Stomach (tissue), 4 donors: ENCODE measurements around the gene LDB3.
"Not testable (repeated sequence)": the region's sequence is repeated elsewhere in the genome, so short reads cannot be mapped to it uniquely, and the experiment has no call there.

Experiments
- POLR2A ChIP-seq, 4 donors: fragments of 450-650 bp; IDR thresholded peaks; one replicate each; pipeline ENCODE4 v1.6.1; 2016; ENCODE audit warnings: antibody characterized with exemption in 4 of 4, control low read depth in 2 of 4, mild to moderate bottlenecking in 1 of 4, moderate library complexity in 1 of 4
- POLR2AphosphoS5 ChIP-seq, 3 donors: sonication (generic); formaldehyde crosslinking; IDR thresholded peaks; one replicate each; pipeline ENCODE4 v1.6.1; 2016; ENCODE audit warnings: antibody characterized with exemption in 3 of 3
- TF ChIP-seq, protein P1 (sequence below), 7 experiments: fragments of 450-650 bp in 4 of 7; fragments of 200-600 bp in 3 of 7; sonication (generic) in 3 of 7; IDR thresholded peaks; one replicate each; pipeline ENCODE4 v1.5.1; 2016 to 2019; ENCODE audit warnings: antibody characterized with exemption in 7 of 7, control low read depth in 2 of 7, mild to moderate bottlenecking in 1 of 7

GRCh38 chr10:86735278-86735677, 67.0 kb downstream of the LDB3 start:
- TF ChIP-seq, protein P1, sequence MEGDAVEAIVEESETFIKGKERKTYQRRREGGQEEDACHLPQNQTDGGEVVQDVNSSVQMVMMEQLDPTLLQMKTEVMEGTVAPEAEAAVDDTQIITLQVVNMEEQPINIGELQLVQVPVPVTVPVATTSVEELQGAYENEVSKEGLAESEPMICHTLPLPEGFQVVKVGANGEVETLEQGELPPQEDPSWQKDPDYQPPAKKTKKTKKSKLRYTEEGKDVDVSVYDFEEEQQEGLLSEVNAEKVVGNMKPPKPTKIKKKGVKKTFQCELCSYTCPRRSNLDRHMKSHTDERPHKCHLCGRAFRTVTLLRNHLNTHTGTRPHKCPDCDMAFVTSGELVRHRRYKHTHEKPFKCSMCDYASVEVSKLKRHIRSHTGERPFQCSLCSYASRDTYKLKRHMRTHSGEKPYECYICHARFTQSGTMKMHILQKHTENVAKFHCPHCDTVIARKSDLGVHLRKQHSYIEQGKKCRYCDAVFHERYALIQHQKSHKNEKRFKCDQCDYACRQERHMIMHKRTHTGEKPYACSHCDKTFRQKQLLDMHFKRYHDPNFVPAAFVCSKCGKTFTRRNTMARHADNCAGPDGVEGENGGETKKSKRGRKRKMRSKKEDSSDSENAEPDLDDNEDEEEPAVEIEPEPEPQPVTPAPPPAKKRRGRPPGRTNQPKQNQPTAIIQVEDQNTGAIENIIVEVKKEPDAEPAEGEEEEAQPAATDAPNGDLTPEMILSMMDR (IDR thresholded peaks at IDR 0.05) = not testable (repeated sequence)
- not testable (repeated sequence) for TF ChIP-seq POLR2AphosphoS5, POLR2A (IDR thresholded peaks at IDR 0.05)
